AML-193 (cell line): ENCODE measurements around the gene PDE4C.

Experiments used
- DNase-seq, 2 experiments: peaks; one replicate each; lab custom pipeline; 2025; lab: John Stamatoyannopoulos, UW

The PDE4C gene

DNA sequence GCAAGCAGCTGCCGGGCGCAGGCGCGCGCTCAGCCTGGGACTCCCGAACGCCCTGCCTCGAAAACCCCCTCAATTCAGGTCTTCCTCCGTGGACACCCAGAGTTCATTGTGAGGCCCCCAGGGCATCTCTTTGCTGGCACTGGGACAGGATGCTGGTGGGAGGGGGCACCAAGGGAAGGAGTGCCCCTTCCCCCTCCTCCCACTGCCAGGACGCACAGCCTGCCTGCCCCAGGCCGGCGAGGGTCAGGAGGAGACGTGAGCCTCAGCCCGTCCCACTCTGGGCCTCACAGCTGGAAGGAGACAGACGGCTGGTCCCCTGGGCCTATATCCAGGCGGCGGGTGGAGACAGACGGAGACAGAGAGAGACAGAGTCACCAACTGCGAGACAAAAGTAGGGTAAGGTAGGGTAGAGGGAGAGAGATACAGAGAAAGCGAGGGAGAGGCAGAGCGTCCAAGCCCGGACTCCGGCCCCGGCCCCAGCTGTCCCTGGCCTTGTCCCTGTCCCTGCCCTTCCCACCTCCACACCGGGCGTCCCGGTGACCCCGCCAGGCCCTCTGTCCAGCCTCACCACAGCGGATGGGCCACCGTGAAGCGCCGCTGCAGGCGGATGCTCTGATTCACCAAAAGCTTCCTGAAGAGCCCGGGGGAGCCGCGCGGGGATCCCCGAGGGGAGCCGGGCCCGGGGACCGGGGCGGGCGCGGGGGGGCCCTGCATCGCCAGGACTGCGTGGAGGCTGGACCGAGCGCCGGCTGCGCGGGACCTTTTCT, at the start of gene PDE4C:
Gene PDE4C (minus strand): TSS at position 737 of the 767 bp plus-strand sequence. CDS start 23 bp downstream, at position 714.
- no peak for DNase-seq

DNA sequence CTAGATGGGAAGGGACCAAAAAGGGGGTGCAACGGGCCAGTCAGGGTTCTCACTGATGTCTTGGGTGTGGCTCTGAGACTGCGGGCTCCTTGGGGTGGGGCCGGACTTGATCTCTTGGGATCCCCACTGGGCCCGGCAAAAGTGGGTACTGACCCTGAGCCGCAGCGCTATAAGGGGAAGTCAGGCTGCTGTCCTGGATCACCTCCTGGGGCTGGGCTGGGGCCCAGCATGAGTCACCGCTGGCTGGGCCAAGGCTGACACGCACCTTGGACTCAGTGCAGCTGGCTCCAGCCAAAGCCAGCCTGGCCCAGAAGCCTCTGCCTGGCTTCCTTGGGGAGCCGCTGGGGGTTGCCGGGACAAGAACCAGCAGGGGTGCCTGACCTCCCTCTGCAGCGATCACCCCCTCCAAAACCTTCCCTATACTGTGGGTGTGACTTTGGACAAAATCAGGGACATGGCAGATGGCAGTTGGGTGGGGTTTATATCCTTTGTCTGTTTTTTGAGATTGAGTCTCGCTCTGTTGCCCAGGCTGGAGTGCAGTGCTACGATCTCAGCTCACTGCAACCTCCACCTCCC, 48.6 kb upstream of the PDE4C start:
- peak; percentile 25 to 28 for DNase-seq

- no peak for DNase-seq
These were observed 48.1 kb upstream of the PDE4C start, which contains the start of gene IQCN for GRCh38 chr19:18274219-18274780. TSS of gene IQCN (minus strand) at chr19:18274452. CDS start at chr19:18269478, 4,974 bp downstream.

- no peak for DNase-seq
These were observed 47.5 kb upstream of the PDE4C start for GRCh38 chr19:18273561-18274218.

DNA sequence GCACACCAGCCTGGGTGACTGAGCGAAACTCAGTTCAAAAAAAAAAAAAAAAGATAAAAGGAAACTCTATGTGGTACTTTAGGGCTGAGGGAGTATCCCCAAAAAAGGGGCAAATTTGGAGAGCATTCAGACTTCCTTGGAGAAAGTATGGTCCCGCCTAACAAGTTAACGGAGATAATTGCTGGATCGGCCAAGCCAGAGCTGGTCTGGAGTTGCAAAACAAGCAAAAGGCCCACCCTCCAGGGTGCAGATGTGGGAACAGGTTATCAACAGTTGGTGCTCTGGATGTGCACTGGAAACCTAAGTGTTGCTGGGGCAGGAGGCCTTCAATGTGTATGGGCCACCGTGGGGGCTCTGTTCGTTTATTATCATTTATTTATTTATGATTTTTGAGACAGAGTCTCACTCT, 45.2 kb upstream of the PDE4C start:
- DNase-seq: no peak

DNA sequence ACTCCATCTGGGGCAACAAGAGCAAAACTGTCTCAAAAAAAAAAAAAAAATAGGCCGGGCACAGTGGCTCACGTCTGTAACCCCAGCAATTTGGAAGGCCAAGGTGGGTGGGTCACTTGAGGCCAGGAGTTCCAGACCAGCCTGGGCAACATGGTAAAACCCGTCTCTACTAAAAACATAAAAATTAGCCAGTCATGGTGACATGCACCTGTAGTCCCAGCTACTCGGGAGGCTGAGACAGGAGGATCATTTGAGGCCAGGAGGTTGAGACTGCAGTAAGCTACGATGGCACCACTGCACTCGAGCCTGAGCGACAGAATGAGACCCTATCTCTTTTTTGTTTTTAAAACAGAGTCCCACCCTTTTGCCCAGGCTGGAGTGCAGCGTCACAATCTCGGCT, 44.1 kb upstream of the PDE4C start:
- DNase-seq: no peak

DNA sequence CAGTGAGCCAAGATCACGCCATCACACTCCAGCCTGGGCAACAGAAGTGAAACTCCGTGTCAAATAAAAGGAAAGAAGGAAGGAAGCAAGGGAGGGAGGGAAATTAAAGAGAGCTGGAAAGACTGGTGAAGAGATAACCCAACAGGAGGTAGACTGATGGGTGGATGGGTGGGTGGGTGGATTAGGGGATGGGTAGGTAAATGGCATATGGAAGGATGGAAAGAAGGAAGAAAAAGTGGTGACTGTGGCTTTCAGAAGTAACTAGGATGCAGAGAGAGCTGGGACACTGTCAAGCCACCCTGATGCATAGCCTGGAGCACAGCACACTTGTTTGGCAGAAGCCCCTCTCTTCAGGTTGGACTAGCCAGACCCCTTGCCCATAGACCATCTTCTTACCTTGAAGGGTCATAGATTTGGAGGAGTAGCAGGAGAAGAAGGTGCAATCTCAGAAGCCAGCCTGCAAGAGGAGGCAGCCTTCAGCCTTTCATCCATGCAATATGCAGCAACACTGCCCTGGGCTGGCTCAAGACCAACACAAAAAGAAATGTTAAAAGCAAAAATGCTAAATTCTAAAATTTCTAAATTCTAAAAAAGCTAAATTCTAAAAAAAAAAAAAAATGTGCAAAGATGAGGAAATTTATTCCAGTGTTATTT, 43.0 kb upstream of the PDE4C start:
- no peak for DNase-seq

DNA sequence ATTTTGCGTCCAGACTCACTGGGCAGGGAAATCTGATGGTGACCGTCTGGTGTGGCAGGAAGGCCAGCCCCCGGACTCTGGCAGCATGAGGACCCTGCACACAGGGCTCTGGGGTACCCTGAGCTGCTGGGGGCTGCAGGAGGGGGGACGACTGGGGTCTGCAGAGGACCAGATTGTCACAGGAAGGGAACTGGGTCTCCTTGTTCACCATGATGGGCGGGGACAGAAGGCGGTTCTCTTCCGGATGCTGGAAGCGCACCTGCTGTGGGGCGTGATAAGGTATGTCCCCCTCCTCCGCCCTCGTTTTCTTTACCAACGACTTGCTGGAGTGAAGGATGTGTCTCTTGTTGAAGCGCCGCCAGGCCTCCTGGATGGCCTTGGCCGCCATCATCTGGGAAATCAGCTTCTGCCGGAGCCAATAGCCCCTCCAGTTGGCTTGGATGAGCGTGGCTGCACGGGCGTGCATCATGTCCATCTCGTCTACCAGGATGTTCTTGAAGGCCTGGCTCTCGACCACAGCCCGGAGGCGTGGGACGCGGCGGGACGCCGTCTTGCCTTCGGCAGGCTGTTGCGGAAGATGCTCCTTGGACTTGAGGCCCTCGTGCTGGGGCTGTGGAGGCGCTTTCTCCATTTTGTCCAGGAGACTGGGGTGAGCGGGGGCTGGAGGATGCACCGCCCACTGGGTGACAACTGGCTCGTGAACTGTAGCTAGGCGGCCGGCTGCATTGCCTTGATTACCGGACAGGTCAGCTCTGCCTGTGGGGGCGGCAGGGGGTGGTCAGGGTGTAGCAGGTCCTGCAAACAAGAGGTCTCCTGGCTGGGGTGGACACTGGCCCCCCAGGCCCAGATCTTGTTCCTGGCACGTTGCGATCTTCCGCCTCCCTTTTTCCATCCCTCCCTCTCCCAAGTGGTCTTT, 40.8 kb upstream of the PDE4C start:
- no peak for DNase-seq

- DNase-seq: no peak
These were observed 39.3 kb upstream of the PDE4C start for GRCh38 chr19:18265582-18265981.

GRCh38 chr19:18264971-18265540, 38.8 kb upstream of the PDE4C start:
- DNase-seq: no peak

GRCh38 chr19:18264137-18264854, 38.1 kb upstream of the PDE4C start:
- DNase-seq: no peak

GRCh38 chr19:18263324-18264136, 37.3 kb upstream of the PDE4C start:
- DNase-seq: no peak

- DNase-seq: no peak
These were observed 36.7 kb upstream of the PDE4C start for GRCh38 chr19:18262917-18263316.

GRCh38 chr19:18262144-18262543, 35.9 kb upstream of the PDE4C start:
- DNase-seq: no peak

DNA sequence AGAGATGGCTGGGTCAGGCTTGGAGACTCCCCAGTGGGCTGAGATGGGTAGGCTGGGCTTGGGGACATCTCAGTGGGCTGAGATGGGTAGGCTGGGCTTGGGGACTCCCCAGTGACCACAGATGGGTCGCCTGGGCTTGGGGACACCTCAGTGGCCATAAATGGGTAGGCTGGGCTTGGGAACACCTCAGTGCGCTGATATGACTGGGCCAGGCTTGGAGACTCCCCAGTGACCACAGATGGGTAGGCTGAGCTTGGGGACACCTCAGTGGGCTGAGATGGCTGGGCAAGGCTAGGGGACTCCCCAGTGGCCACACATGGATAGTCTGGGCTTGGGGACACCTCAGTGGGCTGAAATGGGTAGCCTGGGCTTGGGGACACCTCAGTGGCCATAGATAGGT, 35.2 kb upstream of the PDE4C start:
- no peak for DNase-seq

DNA sequence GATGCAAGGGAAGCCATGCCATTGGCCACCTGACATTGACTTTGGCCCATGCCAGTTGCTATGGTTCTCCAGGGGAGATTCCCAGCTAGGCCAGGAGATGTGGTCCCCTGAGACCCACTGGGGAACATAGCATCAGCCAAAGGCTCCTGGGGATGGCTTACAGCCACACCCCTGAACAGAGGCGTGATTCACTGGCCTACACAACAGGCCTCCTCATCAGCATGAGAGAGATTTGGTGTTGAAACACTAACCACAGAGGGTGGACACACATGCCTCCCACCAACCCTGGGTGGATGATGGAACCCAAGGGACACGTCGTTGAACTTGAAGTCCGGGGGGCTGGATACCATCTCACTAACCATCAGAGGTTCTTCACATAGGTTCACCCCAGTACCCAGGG, 33.7 kb upstream of the PDE4C start:
- DNase-seq: no peak

- DNase-seq: no peak
These were observed 31.5 kb upstream of the PDE4C start for GRCh38 chr19:18257503-18258470.
